Adipose tissue (tissue), 3 donors: ENCODE data around the gene FAM216A. TPM values are rescaled to one million over a fixed set of nuclear protein-coding genes. Genes with fewer than 3 reads are reported as not detected.

Experiments used
- H3K27ac ChIP-seq: one replicate; pipeline ENCODE4 v1.5.1; 2013; ENCODE audit warnings: low read depth, low read length
- WGBS, 3 donors: extraction: QIAGEN DNeasy Blood & Tissue Kit; methylation state at CpG; one replicate each; pipeline ENCODE4 v1.1.7; 2013; 5-methylcytosine and 5-hydroxymethylcytosine counted together
- polyA plus RNA-seq, 3 donors: library from polyadenylated mRNA; stranded (reverse); fragments of 200-250 nt; gene quantifications; one replicate each; pipeline ENCODE4 v1.2.3, GENCODE V29; 2013
- donor health status: healthy with polysubstance abuse.
- donor health status: Bipolar disorder and iron deficiency.
- donor health status: healthy.

The FAM216A gene
- polyA plus RNA-seq, 3 donors: 1.8 to 14.1 (median 4.8) TPM

- H3K27ac ChIP-seq: no peak overlapping the region
- WGBS, 3 donors: 27 to 75% (median 71%) methylated on average over 6 of the region's 6 CpGs
Observed at GRCh38 chr12:110533607-110534006, 65.0 kb downstream of the FAM216A start.

- H3K27ac ChIP-seq: no peak overlapping the region
- WGBS, 3 donors: 89 to 94% (median 91%) methylated on average over 6 of the region's 6 CpGs
Observed at GRCh38 chr12:110534811-110535210, 66.2 kb downstream of the FAM216A start.

GRCh38 chr12:110536834-110537604 lies 68.4 kb downstream of the FAM216A start:
- no peak overlapping the region for H3K27ac ChIP-seq
- 78 to 90% (median 84%) methylated on average over 4 of the region's 4 CpGs for WGBS, 3 donors

- 67 to 76% (median 73%) methylated on average over 9 of the region's 9 CpGs for WGBS, 3 donors
- H3K27ac ChIP-seq: no peak overlapping the region
Observed at GRCh38 chr12:110537605-110538409, 69.2 kb downstream of the FAM216A start.

- H3K27ac ChIP-seq: no peak overlapping the region
- WGBS, 3 donors: 90 to 96% (median 94%) methylated on average over 5 of the region's 5 CpGs
Observed at GRCh38 chr12:110538869-110539622, 70.4 kb downstream of the FAM216A start.

Other genes with a start within 250 kb of the FAM216A start
- gene ATP2A2, start 187.6 kb upstream of the FAM216A start, polyA plus RNA-seq: 10 to 100 TPM; 29.6 to 88.1 (median 35.4) TPM
- 10 to 100 TPM; 12.9 to 23.0 (median 20.4) TPM for gene ANAPC7, start 65.1 kb upstream of the FAM216A start, polyA plus RNA-seq
- 100 to 1,000 TPM; 133 to 408 (median 220) TPM for gene ARPC3, start 18.5 kb upstream of the FAM216A start, polyA plus RNA-seq
- gene GPN3, start 588 bp upstream of the FAM216A start, polyA plus RNA-seq: 10 to 100 TPM; 14.3 to 36.7 (median 32.9) TPM
- 100 to 1,000 TPM in 2 of 3 donors, 10 to 100 TPM in 1; 64.0 to 163 (median 146) TPM for gene VPS29, start 33.3 kb downstream of the FAM216A start, polyA plus RNA-seq
- under 1 TPM; 0.09 to 0.56 (median 0.13) TPM for gene RAD9B, start 33.5 kb downstream of the FAM216A start, polyA plus RNA-seq
- 10 to 100 TPM in 2 of 3 donors, 1 to 10 TPM in 1; 6.9 to 21.9 (median 11.7) TPM for gene PPTC7, start 114.5 kb downstream of the FAM216A start, polyA plus RNA-seq
- 10 to 100 TPM in 2 of 3 donors, 1 to 10 TPM in 1; 9.5 to 14.3 (median 13.7) TPM for gene TCTN1, start 145.3 kb downstream of the FAM216A start, polyA plus RNA-seq
- 1 to 10 TPM; 1.3 to 6.7 (median 4.7) TPM for gene HVCN1, start 220.3 kb downstream of the FAM216A start, polyA plus RNA-seq